ENCODE results near the gene CDV3.
"Not testable (repeated sequence)": the region's sequence is repeated elsewhere in the genome, so short reads cannot be mapped to it uniquely, and the experiment has no call there.

The CDV3 gene

DNA sequence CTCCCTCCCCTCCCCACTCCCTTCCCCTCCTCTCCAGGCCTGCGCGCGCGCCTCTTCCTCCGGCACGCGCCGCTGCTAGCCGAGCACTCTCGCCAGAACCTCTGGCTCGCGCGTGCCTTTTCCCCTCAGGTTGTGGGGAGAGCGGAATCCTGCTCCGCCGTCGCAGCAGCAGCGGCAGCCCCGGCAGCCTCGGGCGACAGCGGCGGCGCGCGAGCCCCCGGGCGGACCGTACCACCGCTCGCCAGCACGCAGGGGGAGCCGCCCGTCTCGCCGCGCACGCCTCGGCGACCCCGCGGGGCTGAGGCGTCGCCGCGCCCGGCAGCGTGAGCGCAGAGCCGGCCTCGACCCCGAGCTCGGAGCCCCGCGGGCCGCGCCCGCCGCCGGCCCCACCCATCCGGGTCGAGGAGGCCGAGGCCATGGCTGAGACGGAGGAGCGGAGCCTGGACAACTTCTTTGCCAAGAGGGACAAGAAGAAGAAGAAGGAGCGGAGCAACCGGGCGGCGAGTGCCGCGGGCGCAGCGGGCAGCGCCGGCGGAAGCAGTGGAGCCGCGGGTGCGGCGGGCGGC, at the start of gene CDV3:
Gene CDV3, plus strand, starts transcription at position 58 of the 566 bp plus-strand sequence. Its CDS starts 359 bp downstream, at position 417.
- no peak for DNase-seq (ENCODE audit: low read depth)

GRCh38 chr3:133523758-133524157, 49.7 kb upstream of the CDV3 start:
- not testable (repeated sequence) for DNase-seq (ENCODE audit: low read depth)

GRCh38 chr3:133525435-133525834, 48.1 kb upstream of the CDV3 start:
- DNase-seq (ENCODE audit: low read depth) = no peak

DNA sequence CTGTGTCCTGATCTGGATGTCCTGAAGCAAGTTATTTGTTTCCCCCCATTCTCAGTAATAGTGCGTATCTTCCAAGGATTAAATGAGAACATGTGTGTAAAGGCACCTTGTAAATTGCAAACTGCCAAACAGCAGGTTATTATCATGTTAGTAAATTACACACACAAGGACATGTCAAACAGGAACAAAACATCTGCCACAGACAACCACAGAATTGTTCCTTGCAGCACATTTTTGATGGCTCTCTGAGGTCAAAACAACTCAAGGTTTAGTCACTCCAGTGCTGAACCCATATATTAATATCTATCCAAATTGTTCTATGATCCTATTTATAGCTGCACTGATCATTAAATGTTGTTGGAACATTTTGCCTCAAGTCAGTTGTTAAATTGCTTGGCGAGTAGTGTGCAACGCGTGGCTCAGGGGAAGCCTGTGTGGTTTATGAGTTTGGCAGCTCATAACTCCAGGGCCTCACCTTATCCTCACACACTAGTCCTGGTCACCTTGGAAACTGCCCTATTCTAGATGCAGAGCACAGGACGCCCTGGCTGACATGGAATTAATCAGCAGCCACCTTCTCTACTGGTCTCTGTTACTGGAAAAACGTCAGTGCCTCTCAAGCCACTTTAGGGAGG, 46.3 kb upstream of the CDV3 start:
- DNase-seq (ENCODE audit: low read depth) = no peak

DNA sequence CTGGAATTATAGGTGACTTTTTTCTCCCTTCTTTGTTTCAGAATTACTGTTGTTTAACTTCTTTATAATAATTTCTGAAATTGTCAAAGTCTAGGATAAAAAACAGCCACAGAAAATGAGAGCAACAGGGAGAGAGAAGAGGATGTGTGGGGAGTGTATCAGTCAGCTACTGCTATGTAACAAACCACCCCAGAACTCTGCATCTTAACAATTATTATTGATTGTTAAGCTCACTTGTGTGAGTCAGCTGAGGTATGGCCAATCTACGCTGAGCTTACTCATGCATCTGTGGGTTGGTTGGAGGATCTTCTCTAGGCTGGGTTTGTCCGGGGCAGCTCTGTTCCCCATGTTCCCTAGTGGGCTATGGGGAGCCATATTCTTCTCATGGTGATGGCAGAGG, 43.7 kb upstream of the CDV3 start:
- DNase-seq (ENCODE audit: low read depth) = no peak

DNA sequence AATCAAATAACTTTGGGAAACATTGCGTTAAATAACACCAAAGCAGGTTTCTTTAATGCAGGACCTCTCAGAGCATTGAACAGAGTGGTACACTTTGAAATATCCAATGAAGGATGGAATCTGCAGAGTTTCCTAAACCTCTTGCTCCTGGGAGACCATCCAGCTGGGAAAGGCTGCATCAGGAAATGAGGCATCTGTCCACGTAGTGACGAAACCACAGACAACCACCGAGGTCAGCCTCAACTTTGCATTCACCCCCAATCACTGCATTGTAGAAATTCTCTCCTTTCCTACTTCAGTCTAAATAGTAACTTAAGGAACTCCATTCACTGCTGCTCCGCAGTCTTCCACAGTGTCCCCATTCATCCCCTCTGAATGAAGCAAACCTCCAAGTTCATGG, 41.5 kb upstream of the CDV3 start:
- DNase-seq (ENCODE audit: low read depth) = peak; percentile 81

DNA sequence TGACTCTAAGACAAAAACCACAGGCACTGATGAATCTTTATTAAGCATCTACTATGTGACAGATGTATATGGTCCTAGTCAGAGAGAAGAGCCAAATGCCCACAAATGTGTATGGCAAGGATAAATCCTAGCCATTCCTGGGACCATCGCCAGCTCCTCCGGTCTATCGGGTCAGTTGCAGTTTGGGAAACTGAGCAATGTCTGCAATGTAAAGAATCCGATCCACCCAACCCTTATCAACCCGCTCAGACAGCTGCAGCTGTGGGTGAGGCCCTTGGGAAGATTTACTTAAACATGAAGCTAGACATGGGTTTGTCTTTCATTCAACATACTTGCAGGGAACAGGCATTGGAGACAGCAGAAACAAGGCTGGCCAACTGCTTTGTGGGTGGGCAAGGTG, 40.5 kb upstream of the CDV3 start:
- peak; percentile 93 for DNase-seq (ENCODE audit: low read depth)

DNA sequence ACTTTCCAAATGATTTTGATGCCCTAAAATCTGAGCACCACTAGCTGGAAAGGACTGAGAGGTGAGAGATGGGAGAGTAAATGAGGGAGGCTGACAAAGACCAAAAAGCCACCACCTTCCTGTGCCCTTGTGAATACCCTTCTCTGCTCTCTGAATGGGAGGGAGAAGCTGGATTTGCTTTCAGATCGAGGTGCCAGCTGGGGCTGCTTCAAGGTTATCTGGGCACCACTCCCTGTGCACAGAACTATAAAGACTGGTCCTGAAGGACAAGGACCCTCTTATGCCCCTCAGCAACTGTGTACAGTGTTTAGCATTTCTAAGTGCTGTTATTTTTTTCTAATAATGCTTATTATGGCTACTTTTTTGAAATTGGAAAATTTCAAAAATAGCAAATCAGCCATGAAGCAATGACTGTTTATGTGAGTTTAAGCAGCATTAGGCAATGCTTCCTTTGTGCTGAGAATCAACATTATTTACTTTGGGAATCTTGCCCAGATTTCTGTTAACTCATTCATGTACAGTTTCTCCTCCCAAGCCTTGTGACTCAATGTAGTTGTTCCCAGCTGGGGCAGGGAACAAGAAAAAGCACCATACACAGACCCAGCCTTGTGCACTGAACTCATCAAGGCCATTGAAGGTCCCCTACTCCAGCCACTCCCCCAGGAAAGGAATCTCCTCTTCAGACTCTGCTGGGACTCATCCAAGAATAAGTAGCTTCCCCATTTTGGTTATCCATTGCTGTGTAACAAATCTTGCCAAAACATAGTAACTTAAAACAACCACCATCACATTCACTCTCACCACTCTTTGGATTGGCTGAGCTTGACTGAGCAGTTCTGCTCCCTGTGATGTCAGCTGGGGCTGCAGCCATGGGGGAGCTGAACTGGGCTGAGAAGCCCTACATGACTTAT, 37.3 kb upstream of the CDV3 start:
- DNase-seq (ENCODE audit: low read depth) = peak; percentile 94

DNA sequence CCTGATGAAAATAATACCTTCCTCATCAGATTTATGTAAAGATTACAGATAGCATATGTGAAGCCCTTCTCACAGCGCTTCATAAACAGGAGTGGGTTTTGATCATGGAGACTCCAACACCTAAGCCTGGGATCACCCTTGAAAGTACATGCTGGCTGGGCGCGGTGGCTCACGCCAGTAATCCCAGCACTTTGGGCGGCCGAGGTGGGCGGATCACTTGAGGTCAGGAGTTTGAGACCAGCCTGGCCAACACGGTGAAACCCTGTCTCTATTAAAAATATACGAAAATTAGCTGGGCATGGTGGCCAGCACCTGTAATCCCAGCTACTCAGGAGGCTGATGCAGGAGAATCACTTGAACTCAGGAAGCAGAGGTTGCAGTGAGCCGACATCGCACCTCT, 36.4 kb upstream of the CDV3 start:
- DNase-seq (ENCODE audit: low read depth) = not testable (repeated sequence)

DNA sequence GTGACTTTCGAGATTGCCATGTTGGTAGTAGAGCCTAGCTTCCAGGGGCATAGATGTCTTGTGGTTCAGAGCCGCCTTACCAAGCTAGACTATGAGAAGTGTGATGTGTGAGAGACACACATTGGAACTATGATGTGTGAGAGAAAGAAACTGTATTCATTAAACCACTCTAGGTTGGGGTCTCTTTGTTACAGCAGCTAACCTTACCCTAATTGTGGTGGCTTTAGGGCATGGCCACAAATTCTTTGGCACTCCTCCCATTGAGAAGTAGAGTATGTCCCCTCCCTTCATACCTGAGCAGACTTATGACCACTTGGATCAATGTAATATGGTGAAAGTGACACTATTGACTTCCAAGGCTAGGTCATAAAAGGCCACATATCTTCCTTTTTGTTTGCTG, 35.3 kb upstream of the CDV3 start:
- DNase-seq (ENCODE audit: low read depth) = no peak

- peak; percentile 39 for DNase-seq (ENCODE audit: low read depth)
Measured at GRCh38 chr3:133540896-133541674, 32.4 kb upstream of the CDV3 start.

GRCh38 chr3:133542871-133543270, 30.6 kb upstream of the CDV3 start:
- DNase-seq (ENCODE audit: low read depth) = no peak

DNA sequence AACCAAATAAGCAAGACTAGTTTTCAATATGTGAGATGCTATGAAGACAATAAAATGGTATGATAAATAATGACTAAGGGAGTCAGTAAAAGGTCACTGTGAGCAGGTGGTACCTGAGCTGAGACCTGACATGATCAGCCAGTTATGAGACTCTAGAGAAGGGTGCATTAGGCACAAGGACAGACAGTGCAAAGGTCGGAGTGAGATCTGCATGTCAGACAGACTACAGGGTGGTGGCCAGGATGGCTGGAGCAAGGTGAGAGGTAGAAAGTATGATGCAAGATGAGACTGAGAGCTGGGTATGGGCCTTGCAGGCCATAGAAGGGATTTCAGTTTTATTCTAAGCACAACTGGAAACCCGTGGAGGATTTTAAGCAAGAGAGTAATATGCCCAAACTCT, 28.5 kb upstream of the CDV3 start:
- not testable (repeated sequence) for DNase-seq (ENCODE audit: low read depth)

GRCh38 chr3:133547432-133548041, 25.9 kb upstream of the CDV3 start:
- DNase-seq (ENCODE audit: low read depth) = peak; percentile 58

- peak; percentile 63 for DNase-seq (ENCODE audit: low read depth)
Measured at GRCh38 chr3:133548090-133548489, 25.4 kb upstream of the CDV3 start.

- no peak for DNase-seq (ENCODE audit: low read depth)
Measured at GRCh38 chr3:133549565-133549964, 23.9 kb upstream of the CDV3 start.

DNA sequence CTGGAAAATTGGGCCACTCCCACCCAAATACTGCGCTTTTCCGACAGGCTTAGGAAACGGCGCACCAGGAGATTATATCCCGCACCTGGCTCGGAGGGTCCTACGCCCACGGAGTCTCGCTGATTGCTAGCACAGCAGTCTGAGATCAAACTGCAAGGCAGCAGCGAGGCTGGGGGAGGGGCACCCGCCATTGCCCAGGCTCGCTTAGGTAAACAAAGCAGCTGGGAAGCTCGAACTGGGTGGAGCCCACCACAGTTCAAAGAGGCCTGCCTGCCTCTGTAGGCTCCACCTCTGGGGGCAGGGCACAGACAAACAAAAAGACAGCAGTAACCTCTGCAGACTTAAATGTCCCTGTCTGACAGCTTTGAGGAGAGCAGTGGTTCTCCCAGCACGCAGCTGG, 21.9 kb upstream of the CDV3 start:
- not testable (repeated sequence) for DNase-seq (ENCODE audit: low read depth)

DNA sequence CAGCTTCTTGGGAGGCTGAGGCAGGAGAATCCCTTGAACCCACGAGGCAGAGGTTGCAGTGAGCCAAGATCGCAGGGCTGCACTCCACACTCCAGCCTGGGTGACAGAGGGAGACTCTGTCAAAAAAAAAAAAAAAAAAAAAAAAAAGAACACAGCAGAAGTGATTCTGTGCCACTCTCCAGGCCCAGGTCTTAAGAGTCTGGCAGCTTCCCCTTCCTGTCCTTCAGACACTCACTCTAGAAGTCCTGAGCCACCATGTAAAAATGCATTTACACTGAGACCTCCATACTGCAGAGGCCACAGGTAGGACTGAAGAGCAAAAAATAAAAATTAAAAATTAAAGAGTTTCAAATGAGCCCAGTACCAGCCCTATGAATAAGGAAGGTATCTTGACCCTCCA, 11.8 kb upstream of the CDV3 start:
- DNase-seq (ENCODE audit: low read depth) = no peak

DNA sequence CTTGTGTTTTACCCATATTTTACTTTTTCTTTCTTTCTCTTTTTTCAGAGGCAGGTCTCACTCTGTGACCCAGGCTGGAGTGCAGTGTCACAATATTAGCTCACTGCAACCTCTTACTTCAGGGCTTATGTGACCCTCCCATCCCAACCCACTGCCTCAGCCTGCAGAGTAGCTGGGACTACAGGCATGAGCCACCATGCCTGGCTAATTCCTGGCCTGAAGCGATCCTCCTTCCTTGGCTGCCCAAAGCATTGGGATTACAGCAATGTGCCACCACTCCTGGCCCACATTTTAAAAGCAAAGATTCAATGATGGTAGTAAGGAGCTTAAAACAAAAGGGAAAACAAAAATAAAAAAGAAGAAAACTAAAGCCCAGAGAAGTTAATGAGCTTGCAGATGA, 11.1 kb upstream of the CDV3 start:
- no peak for DNase-seq (ENCODE audit: low read depth)

GRCh38 chr3:133563186-133563591, 10.3 kb upstream of the CDV3 start:
- DNase-seq (ENCODE audit: low read depth) = peak; percentile 38

GRCh38 chr3:133563816-133564215, 9.7 kb upstream of the CDV3 start:
- DNase-seq (ENCODE audit: low read depth) = no peak
